Omental fat pad (tissue), 4 donors: Measurements from ENCODE around the gene MYOM1. TPM values are rescaled to one million over a fixed set of nuclear protein-coding genes. Genes with fewer than 3 reads are reported as not detected.
"Not testable (repeated sequence)": the region's sequence is repeated elsewhere in the genome, so short reads cannot be mapped to it uniquely, and the experiment has no call there.

Source experiments
- ATAC-seq: fragments of 150-250 bp; one replicate; pipeline ENCODE4 v1.9.1; 2016; ENCODE audit warnings: mild to moderate bottlenecking, moderate library complexity; ENCODE audit not compliant: low FRiP score
- DNase-seq: peaks from one replicate; pipeline ENCODE4 v3.0.0-alpha.2; 2019; ENCODE audit warnings: low spot score
- CTCF ChIP-seq, 3 donors: fragments of 450-650 bp; IDR thresholded peaks; one replicate each; pipeline ENCODE4 v1.5.1; 2016 to 2017; ENCODE audit warnings: antibody characterized with exemption in 3 of 3, mild to moderate bottlenecking in 3 of 3, moderate library complexity in 2 of 3
- total RNA-seq, 4 donors: library from RNA; depleted of rRNA; stranded (reverse); fragments of >200 nt; gene quantifications; one replicate each; pipeline ENCODE4 v1.1.0, GENCODE V29; 2016

Gene MYOM1
- total RNA-seq, 4 donors from 2014 or later = 2.6 to 8.5 (median 2.9) TPM

- ATAC-seq (no peak), DNase-seq (no peak)
- no peak for TF ChIP-seq CTCF (IDR thresholded peaks at IDR 0.05)
These were observed 7.1 kb downstream of the MYOM1 start for GRCh38 chr18:3212657-3213056.

GRCh38 chr18:3211236-3211992, 8.4 kb downstream of the MYOM1 start:
- no peak for ATAC-seq

GRCh38 chr18:3209859-3210569, 9.8 kb downstream of the MYOM1 start:
- ATAC-seq = no peak
- no peak for DNase-seq
- no peak for TF ChIP-seq CTCF (IDR thresholded peaks at IDR 0.05)

More at GRCh38 chr18:3211236-3211992, 8.4 kb downstream of the MYOM1 start:
- no peak for DNase-seq
- TF ChIP-seq CTCF (IDR thresholded peaks at IDR 0.05) = no peak

GRCh38 chr18:3207565-3207964, 12.2 kb downstream of the MYOM1 start:
- TF ChIP-seq CTCF (IDR thresholded peaks at IDR 0.05) = no peak
- ATAC-seq (no peak), DNase-seq (no peak)

- TF ChIP-seq CTCF (IDR thresholded peaks at IDR 0.05) = no peak
- DNase-seq = no peak
- no peak for ATAC-seq
These were observed 14.5 kb downstream of the MYOM1 start for GRCh38 chr18:3205239-3205638.

- ATAC-seq = no peak
- TF ChIP-seq CTCF (IDR thresholded peaks at IDR 0.05) = no peak
- DNase-seq = no peak
These were observed 19.7 kb downstream of the MYOM1 start for GRCh38 chr18:3199942-3200645.

- not testable (repeated sequence) for DNase-seq, ATAC-seq
These were observed 21.4 kb downstream of the MYOM1 start for GRCh38 chr18:3198260-3198860.
